GM21423 (cell line): ENCODE measurements around the gene AGAP1.
"Not testable (repeated sequence)": the region's sequence is repeated elsewhere in the genome, so short reads cannot be mapped to it uniquely, and the experiment has no call there.

Source experiments
- ATAC-seq: cut with Tn5 transposase; IDR thresholded peaks from one replicate; pipeline ENCODE4 v1.9.1; 2021; ENCODE audit warnings: mild to moderate bottlenecking, moderate library complexity; ENCODE audit not compliant: unreplicated experiment

Gene AGAP1

DNA sequence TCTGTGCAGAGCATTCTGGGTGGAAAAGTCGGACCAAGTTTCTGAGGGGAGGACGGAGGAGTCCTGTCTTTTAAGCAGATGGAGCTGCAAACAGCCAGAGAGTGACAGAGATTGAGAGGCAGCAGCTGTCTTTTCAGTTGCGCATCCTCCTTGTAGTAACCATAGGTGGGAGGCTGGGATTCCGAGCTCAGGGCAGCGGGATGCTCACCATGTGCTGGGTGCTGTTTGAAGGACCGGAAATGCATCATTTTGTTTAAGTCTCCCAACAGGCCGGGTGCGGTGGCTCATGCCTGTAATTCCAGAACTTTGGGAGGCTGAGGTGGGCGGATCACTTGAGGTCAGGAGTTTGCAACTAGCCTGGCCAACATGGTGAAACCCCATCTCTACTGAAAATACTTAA lies 93.4 kb downstream of the AGAP1 start:
- no peak for ATAC-seq

DNA sequence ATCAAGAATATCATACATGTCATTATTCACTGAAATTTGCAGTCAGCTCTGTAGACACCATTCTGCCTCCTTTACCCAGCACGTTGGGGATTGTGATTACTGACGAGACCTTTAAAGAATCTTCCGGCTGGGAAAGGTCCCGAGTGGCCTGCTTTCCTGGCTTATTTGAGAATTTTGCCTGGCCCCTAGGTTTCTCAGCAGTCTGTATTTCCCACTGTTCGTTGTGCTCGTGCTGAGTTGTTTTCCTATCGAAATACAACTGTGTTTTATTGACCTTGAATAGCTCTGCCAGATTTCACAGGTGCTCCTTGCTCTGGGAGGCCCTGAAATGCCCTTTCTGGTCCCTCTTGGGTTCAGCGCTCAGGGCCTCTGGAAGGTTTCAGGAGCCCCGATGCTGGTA lies 94.9 kb downstream of the AGAP1 start:
- no peak for ATAC-seq

DNA sequence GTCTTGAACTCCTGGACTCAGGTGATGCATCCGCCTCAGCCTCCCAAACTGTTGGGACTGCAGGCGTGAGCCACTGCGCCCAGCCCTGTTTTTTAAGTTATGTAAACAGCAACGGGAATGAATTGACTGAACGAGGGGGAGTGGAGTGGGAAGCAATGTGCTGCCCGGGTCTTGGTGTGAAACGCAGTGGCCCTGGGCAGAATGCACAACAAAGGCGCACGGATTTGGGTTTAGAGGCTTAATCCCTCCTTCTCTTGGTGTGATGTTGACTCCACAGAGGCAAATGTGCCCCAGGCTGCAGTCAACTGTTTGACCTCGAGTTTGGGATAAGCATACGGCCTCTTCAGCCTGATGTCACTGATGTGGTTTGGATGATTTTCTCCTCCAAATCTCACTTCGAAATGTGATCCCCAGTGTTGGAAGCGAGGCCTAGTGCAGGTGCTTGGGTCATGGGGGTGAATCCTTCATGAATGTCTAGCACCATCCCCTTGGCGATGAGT lies 97.4 kb downstream of the AGAP1 start:
- ATAC-seq: no peak

DNA sequence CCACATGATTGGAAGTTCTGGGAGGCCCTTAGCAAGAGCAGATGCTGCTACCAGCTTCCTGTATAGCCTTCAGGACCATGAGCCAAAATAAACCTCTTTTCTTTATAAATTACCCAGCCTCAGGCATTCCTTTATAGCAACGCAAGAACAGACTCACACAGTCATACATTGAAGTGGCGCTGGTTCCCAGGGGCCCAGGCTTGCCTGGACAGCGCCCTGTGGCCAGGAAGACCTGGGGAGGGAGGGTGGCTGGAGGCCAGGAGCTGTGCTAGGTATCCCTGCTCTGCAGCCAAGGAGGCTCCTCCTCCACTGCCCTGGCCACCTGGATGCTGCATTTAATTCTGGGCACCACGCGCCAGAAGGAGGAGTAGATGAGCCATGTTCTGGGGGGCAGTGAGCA lies 98.1 kb downstream of the AGAP1 start:
- no peak for ATAC-seq

DNA sequence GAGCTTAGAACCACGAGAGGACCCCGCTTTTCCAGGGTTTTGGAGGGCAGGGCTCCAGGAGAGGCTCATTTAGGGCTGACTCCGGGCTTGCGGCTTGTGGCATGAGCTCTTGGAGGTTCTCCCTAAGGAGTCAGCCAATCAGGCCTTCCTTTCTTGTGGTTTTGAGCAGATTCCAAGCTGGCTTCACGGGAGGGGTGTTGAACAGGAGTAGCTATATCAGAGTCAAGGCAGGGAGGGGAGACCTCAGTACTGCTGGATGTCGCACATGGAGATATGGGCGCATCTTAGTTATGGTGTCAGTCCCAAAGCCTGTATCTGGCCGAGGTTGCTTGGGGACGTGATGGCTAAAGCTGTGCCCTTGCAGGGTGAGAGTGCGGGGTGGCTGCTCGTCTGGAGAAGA lies 98.6 kb downstream of the AGAP1 start:
- no peak for ATAC-seq

DNA sequence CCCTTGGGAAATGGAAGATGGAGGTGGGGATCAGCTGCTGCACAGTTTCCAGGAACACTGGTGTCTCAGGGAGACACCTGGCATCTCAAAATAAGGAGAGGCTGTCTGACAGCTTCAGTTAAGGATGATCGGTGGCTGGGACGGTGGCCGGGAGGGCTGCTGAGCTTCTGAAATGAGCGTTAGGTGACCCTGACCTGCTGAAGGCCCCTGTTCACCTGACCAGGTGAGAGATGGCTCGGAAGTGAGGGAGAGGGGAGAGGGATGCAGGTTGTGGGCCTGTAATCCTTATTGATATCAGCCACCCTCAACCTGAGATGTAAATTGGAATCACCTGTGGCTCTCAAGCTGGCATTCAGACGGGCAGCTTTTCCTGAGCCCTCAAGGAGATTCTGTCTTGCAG lies 99.0 kb downstream of the AGAP1 start:
- no peak for ATAC-seq

DNA sequence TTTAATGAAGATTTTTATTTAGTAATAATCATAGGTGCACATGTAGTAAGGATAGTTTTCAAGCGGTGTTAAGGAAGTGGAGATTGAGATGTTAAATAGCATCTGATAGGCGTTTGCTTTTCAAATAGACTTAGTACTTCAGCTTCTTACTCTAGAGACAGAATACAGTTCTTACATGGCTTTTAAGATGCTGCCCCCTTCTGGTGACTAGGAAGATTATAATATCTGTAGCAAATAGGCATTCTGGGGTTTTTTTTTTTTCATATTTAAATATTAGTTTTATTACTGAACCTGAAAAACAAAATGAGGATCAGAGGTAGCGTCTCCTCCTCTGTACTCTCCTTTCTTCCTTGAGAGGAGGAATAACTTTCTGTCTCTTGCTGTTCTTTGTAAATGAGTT lies 100.2 kb downstream of the AGAP1 start:
- ATAC-seq: no peak

DNA sequence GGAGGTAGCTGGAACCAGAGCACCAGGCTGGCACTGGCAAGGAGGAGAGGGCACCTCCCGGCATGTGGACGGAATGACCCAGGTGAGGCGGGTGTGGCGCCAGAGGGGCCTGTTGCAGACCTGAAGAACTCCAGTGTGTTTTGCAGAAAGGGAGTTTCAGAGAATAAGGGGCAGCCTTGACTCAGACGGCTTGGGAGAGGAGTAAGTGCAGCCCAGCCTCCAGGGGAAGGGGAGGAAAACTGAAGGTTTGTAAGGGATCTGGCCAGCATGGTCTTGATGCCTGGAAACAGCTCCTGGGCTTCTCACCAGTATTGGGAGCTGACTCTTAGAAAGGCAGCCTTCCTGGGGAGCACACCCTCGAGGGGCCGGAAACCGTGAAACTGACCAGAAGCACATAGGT lies 101.1 kb downstream of the AGAP1 start:
- no peak for ATAC-seq

DNA sequence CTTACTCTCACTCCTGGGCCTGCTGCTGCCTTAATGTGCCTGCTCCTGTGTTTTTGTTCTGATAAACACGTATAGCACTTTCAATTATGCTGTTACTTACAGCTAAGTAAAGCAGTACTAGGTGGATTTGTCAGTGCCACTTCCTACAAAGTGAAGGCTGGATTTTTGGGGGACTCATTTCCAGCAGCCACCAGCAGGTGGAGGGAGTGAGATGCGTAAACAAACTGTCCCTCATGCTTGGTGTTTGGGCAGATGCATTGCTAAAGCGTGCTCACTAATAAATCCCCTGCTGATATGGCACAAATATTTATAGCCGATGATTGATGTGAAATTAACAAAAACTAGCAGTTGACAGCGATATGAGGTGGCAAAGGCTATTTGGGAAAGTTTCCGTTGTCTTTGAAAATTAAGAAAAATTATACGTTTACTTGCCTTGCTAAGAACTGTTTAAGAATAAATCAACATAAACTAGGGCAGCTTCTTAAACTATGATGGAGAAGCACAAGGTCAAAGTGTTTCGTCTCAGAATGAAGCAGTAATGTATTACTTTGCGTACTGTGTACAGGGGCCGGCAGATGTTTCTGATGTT lies 101.7 kb downstream of the AGAP1 start:
- ATAC-seq: no peak

DNA sequence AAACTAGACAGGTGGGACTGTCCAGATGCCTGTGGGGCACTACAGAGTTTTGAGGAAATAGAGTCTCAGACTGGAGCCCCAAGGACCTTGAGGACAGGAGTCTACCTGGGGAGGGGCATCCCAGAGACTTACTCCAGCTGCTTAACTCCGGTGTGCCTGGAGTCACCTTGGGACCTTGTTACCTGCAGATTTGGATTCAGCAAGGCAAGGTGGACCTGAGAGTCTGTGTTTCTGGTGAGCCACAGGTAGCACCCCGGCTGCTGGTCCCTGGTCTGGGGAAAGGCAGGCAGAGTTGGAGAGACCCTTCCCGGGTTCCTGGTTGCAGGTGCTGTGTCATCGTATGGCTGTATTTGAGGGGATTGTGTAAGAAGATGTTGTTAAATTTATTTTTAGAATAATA lies 102.4 kb downstream of the AGAP1 start:
- ATAC-seq: no peak

DNA sequence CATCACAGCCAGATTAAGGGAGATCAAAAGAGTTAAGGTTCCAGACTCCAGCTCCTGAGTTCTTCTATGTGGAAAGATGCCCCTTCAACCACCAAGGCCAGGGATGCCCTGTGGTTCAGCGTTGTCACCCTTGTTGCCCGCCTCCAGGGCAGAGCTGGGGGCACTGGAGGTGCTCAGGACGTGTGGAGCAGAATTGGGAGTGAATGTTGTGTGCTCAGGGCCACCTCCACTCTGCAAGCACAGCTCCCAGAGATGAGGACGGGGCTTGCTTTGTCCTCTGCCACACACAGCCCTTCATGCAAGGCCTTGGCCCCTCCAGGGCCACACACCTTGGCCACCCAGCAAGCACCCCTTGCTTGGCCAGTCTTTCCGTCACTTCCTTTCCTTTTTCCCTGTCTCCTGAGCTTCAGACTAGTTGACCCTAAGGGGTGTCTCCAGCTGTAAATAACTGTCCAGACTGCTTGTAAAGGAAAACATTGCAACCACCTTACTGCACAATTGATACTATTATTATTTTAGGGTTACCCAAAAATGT lies 103.3 kb downstream of the AGAP1 start:
- ATAC-seq: no peak

DNA sequence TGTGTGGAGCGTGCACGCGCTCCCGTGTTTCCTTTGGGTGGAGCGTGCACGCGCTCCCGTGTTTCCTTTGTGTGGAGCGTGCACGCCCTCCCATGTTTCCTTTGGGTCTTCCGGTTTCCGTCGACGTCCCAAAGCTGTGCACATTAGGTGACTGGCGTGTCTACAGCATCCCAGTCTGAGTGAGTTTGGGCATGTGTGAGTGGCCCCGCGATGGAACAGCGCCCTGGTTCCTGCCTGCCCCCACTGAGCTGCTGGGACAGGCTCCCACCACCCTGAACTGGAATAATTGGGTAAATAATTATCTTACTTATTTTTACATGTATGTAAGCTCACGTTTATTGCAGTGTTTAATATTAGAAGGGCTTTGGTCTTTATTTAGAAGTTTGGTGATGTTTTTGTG lies 104.2 kb downstream of the AGAP1 start:
- ATAC-seq: no peak

DNA sequence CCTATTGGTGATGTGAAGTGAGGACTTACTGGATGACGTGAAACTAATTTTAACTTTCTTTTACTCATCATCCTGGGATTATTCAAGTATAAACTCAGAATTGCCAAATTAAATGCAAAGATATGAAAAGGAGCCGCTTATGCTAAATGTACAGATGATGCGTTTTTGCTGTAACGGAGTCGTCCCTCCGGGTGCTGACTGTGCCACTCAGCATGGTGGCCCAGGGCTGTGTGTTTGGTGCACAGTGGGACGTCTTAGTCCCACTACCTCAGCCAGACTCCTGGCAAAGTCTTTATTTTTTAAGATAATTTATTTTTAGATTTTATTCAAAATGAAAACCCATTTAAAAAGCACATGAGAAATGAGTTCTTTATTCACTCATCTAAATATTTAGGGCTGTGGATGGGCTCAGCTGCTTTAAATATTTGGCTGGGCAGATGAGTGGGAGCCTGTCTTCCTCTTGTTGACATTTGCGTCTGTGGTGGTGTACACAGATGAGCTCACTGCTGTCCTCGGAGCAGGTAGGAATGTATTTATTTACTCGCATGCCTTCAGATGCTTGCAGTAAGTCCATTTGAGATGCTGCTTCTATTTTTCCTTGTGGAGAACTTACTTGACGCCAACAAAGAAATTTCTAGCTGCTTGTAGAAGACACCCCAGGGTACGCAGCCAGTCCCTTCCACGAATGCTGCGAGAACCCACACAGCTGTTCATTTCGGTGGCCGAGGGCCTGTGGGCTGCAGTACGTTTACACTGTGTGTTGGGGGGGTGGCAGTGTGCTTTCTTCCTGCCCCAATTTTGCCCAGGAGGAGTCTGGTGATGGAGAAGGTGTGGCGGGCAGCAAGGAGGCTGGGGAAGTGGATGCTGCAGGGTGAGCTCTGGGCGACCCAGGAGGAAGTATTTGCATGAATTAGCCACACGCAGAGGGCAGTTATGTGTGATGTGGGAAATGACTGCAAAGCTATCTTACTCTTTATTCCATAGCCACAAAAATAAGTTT lies 105.0 kb downstream of the AGAP1 start:
- ATAC-seq: no peak

DNA sequence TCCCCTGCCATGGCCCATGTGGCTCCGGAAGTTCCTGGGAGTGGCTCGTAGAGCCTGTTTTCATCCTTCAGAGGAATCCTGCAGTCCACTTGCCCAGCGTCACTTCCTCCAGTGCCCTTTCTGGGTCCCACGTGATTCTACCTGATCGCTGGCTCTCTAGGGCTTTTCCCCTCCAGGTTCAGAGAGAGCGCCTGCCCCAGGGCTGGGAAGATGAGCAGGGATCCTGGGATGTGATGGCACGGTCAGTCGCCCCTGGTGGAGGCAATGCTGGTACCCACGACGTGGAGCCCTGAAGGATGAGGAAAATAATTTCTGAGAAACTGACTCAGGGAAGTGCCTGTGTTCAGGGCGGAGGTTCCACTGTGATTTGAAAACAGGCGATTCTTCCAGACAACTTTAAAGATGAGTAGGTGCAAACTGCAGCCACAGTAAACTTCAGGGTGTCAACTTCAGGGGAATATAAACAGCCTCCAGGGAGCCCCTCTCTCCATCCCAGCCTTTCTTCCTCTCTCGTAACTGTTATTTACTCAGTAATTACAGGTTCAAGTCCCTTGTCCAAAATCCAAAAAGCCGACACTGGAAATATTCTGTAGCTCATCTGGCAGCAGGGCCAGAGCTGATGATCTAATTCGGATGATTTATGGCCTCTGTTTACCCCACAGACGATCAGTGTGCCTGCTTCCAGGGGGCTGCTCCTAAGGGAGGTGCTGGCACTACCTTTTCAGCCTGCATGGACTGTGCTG lies 105.9 kb downstream of the AGAP1 start:
- no peak for ATAC-seq

DNA sequence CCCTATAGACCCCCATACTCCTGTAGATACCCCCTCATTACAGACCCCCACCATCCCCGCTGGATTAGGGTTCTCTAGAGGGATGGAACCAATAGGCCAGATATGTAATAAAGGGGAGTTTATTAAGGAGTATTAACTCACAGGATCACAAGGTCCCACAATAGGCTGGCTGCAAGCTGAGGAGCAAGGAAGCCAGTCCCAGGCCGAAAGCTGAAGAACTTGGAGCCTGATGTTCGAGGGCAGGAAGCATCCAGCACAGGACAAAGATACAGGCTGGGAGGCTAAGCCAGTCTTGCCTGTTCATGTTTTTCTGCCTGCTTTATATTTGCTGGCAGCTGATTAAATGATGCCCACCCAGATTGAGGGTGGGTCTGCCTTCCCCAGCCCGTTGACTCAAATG lies 106.6 kb downstream of the AGAP1 start:
- no peak for ATAC-seq

DNA sequence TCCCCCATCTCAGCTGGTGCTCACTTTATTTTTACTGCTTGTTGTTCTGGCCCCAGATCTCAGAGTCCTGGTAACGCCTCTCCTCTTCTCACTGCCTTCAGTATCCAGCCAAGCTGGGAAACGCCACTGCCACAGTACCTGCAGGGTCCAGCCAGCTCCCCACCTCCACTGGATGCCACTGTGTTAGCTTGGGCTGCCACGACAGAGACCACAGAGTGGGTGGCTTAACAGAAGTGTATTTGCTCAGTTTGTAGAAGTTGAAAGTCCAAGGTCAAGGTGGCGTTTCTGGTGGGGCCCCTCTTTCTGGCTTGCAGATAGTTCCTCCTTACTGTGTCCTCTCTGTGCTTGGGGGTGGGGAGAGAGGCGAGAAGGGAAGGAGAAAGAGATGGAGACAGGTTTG lies 107.1 kb downstream of the AGAP1 start:
- no peak for ATAC-seq

DNA sequence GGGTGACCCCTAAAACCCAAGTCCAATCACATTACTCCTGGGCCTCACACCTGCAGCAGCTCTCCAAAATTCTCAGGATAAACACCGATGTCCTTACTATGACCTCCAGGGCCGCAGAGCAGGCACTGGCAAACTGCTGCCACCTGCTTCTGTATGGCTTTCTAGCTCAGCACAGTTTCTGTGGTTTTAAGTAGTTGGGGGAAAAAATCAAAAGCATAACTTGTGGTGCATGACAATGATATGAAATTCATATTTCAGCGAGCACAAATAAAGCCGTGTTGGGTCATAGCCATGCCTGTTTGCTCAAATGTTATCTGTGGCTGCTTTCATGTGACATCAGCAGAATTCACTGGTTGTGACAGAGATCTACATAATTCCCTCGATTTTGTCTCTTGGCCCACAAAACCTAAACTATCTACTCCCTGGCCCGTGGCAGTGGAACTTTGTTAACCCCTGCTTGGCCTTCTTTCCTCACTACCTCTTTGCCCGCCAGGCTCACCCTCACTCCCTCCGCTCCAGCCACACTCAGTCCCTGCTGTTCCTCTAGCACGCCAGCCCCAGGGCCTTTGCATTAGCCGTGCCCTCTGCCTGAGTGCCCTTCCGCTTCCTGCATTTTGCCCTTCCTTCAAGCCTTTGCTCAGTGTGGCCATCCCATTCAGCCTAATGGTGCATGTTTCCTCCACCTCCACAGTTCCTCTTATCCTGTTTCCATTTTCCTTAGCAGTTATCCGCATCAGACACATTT lies 108.3 kb downstream of the AGAP1 start:
- no peak for ATAC-seq

DNA sequence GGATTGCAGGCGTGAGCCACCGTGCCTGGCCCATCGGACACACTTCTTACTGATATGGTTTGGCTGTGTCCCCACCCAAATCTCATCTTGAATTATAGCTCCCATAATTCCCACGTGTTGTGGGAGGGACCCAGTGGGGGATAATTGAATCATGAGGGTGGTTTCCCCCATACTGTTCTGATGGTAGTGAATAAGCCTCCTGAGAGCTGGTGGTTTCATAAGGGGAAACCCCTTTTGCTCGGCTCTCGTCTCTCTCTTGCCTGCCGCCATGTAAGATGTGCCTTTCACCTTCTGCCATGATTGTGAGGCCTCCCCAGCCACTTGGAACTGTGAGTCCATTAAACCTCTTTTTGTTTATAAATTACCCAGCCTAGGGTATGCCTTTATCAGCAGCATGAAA lies 109.1 kb downstream of the AGAP1 start:
- ATAC-seq: not testable (repeated sequence)

DNA sequence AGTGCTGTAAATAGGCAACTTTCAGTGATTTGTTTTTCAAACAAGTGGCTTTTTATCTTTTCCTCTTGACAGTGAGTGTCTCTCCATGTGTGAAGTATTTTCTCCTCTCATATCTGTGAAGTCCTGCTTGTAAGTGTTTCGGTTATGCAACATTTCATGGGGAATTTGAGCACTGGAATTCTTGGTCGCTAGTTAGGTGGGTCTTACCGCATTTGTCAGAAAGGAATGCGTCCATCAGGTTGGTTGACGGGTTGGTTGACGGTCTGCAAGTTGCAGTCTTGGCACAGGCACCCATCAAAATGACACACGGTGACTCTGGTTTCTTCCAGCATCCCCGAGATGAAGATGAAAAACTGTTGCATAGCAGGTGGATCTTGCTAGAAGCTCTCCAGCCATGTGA lies 109.8 kb downstream of the AGAP1 start:
- no peak for ATAC-seq

DNA sequence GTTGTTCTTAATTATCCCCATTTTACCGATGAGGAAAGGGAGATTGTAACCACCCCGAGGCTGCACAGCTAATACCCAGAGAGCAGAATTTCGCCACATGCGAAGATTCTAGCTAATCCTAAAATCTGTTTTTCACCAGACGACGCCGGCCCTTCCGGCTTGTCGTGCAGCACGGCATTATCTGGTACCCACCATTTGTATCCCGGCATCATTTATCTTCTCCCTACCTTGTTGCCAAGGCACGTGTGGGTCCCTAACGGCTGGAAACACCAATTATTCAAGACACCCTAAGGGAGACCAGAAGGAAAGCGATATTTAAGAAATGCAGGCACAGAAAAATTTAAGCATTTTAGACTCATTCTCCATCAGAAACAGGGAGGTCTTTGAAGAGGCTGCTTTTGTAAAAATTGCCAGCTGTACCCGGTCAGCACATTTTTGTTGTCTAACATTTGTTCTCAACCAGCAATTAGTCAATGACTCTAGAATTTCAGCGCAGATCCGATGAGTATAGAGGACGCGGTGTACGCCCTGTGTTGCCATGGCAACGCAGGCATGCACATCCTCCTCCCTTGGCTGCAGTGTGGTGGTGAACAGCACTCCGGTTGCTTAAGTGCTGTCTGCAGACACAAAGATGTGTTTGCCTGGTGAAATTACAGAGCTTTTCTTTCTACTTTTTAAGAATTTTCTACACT lies 111.6 kb downstream of the AGAP1 start:
- no peak for ATAC-seq
